Measurements from ENCODE around the gene FARP2.

DNA sequence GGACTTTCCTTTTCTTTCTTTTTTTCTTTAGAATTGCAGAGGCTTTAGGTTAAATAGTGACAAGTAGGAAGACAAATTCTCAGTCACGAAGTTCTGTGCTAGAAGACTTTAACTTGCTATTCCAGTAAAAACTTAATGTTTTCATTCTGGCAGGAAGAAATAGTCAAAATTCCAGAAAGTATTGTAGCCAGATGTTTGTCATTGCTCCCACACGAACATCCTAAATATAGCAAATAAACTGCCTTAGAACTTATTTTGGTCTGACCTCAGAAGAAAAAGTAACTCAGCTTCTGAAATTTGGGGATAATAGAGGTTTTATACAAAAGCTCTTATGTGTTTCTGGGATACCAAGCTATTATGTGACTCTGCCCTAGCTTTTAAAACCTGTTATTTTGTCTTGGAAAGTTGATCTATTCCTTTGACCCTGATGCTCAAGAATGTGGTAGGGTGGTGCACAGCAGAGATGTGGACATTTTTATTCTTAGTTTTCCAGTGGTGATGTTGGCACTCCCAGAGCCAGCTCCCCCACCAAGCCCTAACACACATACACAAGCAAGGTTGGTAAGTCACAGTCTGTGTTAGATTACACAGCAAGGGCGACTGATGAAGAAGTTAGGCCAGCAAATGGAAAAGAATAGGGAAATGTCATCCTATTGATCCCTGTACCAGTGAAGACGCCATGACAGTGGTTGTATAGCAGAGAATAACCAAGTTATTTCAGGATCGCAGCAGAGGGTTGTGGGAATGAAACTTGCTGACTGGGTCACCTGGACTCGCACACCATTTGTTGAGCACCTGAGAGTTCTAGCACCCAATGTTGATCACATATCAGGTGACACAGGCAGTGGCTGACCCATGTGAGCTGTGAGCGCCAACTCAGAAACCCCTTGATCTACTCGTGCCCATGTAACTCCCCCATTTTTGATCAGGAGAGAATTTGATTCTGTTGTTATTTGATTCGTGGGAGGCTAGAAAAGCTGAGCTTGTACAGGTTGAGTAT lies 23.7 kb downstream of the FARP2 start:
- TF ChIP-seq, protein P1, sequence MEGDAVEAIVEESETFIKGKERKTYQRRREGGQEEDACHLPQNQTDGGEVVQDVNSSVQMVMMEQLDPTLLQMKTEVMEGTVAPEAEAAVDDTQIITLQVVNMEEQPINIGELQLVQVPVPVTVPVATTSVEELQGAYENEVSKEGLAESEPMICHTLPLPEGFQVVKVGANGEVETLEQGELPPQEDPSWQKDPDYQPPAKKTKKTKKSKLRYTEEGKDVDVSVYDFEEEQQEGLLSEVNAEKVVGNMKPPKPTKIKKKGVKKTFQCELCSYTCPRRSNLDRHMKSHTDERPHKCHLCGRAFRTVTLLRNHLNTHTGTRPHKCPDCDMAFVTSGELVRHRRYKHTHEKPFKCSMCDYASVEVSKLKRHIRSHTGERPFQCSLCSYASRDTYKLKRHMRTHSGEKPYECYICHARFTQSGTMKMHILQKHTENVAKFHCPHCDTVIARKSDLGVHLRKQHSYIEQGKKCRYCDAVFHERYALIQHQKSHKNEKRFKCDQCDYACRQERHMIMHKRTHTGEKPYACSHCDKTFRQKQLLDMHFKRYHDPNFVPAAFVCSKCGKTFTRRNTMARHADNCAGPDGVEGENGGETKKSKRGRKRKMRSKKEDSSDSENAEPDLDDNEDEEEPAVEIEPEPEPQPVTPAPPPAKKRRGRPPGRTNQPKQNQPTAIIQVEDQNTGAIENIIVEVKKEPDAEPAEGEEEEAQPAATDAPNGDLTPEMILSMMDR (IDR thresholded peaks at IDR 0.05) = no peak
- TF ChIP-seq EP300 (IDR thresholded peaks at IDR 0.05) (no peak), POLR2A (IDR thresholded peaks at IDR 0.05) (no peak)
